ENCODE results near the gene PPY. TPM values are rescaled to one million over a fixed set of nuclear protein-coding genes. Genes with fewer than 3 reads are reported as not detected.

Gene PPY
- total and polyA plus RNA-seq, 7 donors, result not detected

- intact Hi-C loops (cut with DNase I), result no loop called here
- no peaks in the 10 kb centered on the region for H3K9me3 ChIP-seq
- 59 to 73% (median 69%) methylated on average over 2 of the region's 2 CpGs for WGBS, 3 donors
- ATAC-seq (no peak), DNase-seq (no peak)
- no peaks in the 10 kb centered on the region for H3K36me3 ChIP-seq (ENCODE audit: insufficient read depth in 1 of 2, low read depth in 1 of 2)
- no peak overlapping the region for H3K27ac ChIP-seq
- peaks cover 3 to 20% (median 11%) of the 10 kb centered on the region in 3 donors for H3K27me3 ChIP-seq (ENCODE audit: insufficient read depth in 3 of 3, low read length in 2 of 3)
- no peak for TF ChIP-seq CTCF (IDR thresholded peaks at IDR 0.05)
- H3K4me1 ChIP-seq, result no peaks in the 10 kb centered on the region
- H3K4me3 ChIP-seq, result no peak overlapping the region
Observed at GRCh38 chr17:43958748-43959352, 16.6 kb upstream of the PPY start.

GRCh38 chr17:43956222-43956621 is 13.9 kb upstream of the PPY start:
- H3K4me1 ChIP-seq, result no peaks in the 10 kb centered on the region
- 75 to 87% (median 81%) methylated on average over 8 of the region's 8 CpGs for WGBS, 3 donors
- no peaks in the 10 kb centered on the region for H3K9me3 ChIP-seq
- H3K4me3 ChIP-seq, result no peak overlapping the region
- no peak overlapping the region for H3K27ac ChIP-seq
- no peaks in the 10 kb centered on the region for H3K36me3 ChIP-seq (ENCODE audit: insufficient read depth in 1 of 2, low read depth in 1 of 2)
- H3K27me3 ChIP-seq (ENCODE audit: insufficient read depth in 3 of 3, low read length in 2 of 3), result peaks cover 3 to 42% (median 25%) of the 10 kb centered on the region in 3 donors
- intact Hi-C loops (cut with DNase I), result no loop called here
- no peak for TF ChIP-seq CTCF (IDR thresholded peaks at IDR 0.05)
- no peak for ATAC-seq
- DNase-seq, result no peak

GRCh38 chr17:43953746-43954145 is 11.5 kb upstream of the PPY start, which contains the start of gene PYY:
Gene PYY, minus strand, starts transcription at chr17:43953940. Its CDS starts 457 bp downstream, at chr17:43953483.
- intact Hi-C loops (cut with DNase I), result no loop called here
- 33 to 40% (median 34%) methylated on average over 10 to 11 of the region's 11 CpGs for WGBS, 3 donors
- ATAC-seq (no peak), DNase-seq (no peak)
- Histone ChIP-seq H3K27me3 (ENCODE audit: insufficient read depth in 3 of 3, low read length in 2 of 3) (peaks cover 0 to 55% (median 28%) of the 10 kb centered on the region in 3 donors), H3K4me3 (no peak within 1 kb of the TSS), H3K27ac (no peak within 1 kb of the TSS), H3K9me3 (no peaks in the 10 kb centered on the region), H3K4me1 (no peaks in the 10 kb centered on the region), H3K36me3 (ENCODE audit: insufficient read depth in 1 of 2, low read depth in 1 of 2) (no peaks in the 10 kb centered on the region)
- no peak for TF ChIP-seq CTCF (IDR thresholded peaks at IDR 0.05)

- H3K27me3 ChIP-seq (ENCODE audit: insufficient read depth in 3 of 3, low read length in 2 of 3), result peaks cover 0 to 55% (median 29%) of the 10 kb centered on the region in 3 donors
- 2 to 7% (median 5%) methylated on average over 72 to 82 of the region's 82 CpGs for WGBS, 3 donors
- ATAC-seq, result no peak
Observed at GRCh38 chr17:43952724-43953666, 10.7 kb upstream of the PPY start.

More at GRCh38 chr17:43952724-43953666, 10.7 kb upstream of the PPY start:
- no peaks in the 10 kb centered on the region for H3K36me3 ChIP-seq (ENCODE audit: insufficient read depth in 1 of 2, low read depth in 1 of 2)
- no peak for TF ChIP-seq CTCF (IDR thresholded peaks at IDR 0.05)
- no peak overlapping the region for H3K27ac ChIP-seq
- H3K9me3 ChIP-seq, result no peaks in the 10 kb centered on the region
- no peak overlapping the region for H3K4me3 ChIP-seq
- no peaks in the 10 kb centered on the region for H3K4me1 ChIP-seq
- intact Hi-C loops (cut with DNase I), result no loop called here
- no peak for DNase-seq
